Germinal center (tissue), 1 donor: ENCODE data around the gene STPG4.
"Not testable (repeated sequence)": the region's sequence is repeated elsewhere in the genome, so short reads cannot be mapped to it uniquely, and the experiment has no call there.

ENCODE experiments used
- DNase-seq: peaks from one replicate; pipeline ENCODE4 v3.0.0; 2012; ENCODE audit warnings: mixed read lengths, low spot score

STPG4 gene

GRCh38 chr2:47127862-47128543, 27.1 kb downstream of the STPG4 start:
- DNase-seq = no peak

GRCh38 chr2:47126783-47127182, 28.3 kb downstream of the STPG4 start:
- DNase-seq = no peak

DNA sequence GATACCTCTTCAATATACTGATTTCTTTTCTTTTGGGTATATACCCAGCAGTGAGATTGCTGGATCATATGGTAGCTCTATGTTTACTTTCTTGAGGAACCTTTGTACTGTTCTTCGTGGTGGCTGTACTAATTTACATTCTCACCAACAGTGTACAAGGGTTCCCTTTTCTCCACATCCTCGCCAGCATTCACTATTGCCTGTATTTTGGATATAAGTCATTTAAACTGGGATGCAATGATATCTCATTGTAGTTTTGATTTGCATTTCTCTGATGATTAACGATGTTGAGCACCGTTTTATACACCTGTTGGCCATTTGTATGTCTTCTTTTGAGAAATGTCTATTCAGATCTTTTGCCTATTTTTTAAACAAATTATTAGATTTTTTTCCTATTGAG, 30.4 kb downstream of the STPG4 start:
- DNase-seq = not testable (repeated sequence)

DNA sequence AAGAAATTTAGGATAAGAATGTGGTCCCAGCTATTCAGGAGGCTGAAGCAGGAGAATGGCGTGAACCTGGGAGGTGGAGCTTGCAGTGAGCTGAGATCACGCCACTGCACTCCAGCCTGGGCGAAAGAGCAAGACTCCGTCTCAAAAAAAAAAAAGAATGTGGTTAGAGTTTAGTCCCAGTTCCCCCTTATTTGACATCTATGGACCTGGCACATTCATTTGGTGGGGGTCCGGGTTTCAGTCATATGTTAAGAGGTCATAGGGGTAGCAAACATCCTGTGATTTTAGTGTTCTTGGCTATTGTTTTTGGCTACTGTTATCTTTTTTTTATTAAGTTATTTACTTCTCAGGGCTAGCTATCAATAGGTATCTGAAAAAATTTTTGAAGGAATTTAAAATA, 34.7 kb downstream of the STPG4 start:
- not testable (repeated sequence) for DNase-seq

DNA sequence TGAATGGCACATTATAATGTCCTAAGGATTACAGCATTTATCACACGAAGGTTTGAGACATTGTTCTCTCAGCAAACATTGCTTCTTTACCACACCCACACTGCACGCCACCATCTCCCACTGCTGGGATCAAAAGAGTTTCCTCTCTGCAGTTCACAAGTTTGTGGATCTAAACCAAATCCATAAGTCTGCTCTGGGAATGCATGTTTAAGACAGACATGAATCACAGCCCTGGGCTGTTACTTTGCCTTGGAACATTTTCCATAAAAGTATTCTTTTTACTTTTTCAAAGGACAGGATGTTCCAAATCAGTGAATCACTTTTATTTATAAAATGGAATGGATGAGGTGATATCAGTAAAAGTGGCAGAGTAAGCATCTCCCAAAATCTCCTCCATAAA, 36.1 kb downstream of the STPG4 start:
- DNase-seq = no peak

DNA sequence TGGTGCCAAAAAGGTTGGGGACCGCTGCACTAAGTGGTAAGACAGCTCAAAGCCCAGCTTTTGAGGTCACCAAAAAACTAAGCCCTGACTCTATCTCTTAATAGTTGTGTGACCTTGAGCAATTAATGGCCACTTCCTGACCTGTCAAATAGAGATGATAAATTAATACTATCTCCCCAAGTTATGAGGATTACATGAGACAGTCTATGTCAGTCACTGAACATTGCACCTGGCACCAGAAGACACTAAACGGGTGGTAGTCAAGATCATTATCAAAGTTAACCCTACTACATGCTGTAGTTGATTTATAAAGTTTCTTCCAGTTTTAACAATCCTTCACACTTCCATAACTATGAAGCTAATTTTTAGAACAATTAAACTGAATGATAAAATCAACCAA, 36.5 kb downstream of the STPG4 start:
- no peak for DNase-seq

DNA sequence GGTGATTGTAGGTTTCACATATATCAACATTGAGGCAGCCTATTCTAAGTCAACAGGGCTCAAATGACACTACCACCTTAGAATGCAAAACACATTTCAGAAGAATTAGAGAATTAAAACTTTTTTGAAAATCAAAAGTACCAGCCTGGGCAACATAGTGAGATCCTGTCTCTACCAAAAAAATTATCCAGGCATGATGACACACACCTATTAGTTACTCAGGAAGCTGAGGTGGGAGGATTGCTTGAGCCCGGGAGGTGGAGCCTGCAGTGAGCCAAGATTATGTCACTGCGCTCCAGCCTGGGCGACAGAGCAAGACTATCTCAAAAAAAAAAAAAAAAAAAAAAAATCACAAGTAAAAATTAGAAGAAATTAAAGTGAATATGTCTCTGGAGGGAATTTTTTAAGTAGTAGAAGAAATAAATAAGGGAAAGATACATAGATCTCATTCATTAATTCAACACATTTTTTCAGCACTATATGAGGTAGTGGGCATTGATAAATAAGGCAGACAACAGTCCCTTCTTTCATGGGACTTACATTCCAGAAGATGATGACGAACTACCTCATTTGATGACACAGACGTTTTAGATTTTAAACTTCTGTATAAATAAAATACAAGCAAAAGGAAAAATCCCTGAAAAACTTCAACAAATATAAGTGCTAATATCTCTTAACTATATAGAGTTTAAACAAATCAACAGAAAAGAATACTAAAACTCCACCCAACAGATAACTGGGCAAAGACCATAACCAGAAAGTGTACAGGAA, 42.3 kb downstream of the STPG4 start:
- no peak for DNase-seq

DNA sequence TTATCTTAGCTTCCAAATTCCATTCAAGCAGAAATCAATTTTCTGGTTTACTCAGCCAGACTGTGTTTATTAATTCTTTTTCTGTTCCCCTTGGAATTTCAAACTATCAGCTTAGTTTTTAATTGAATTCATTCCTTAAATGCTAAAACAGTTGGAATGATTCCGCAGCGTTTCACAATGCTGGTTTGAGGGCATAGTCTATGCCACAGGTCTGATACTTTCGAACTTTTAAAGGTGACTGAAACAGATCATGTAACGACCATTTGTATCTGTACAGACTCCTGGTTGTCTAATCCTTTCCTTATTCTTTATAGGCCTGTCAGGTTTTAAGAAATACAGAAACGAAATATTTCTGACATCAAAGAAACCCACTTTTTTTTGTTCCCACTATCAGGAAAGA, 45.4 kb downstream of the STPG4 start:
- no peak for DNase-seq

GRCh38 chr2:47109007-47109375, 46.1 kb downstream of the STPG4 start:
- DNase-seq = no peak

DNA sequence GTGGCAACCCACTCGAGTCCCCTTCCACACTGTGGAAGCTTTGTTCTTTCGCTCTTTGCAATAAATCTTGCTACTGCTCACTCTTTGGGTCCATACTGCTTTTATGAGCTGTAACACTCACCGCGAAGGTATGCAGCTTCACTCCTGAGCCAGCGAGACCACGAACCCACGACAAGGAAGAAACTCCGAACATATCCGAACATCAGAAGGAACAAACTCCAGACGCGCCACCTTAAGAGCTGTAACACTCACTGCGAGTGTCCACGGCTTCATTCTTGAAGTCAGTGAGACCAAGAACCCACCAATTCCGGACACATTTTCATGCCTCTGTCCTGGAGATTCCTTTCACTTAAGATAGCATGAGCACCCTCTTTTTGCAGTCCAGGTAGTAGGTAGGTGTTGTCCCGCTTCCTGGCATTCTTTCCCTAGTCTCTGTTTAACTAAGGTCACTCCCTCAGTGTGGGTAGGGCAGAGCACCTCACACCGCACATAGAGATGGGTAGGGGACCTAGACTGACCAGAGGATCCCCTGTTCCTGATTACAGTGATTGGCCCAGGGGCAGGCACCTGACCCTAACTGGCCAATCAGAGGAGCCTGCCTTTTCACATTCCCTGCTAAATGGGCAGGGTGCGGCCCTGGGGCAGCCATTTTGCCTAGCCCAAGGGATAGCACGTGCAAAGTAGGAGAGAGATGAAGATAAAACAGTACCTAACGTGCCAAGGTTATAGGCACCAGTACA, 46.7 kb downstream of the STPG4 start:
- DNase-seq = not testable (repeated sequence)

GRCh38 chr2:47107201-47107600, 47.9 kb downstream of the STPG4 start:
- not testable (repeated sequence) for DNase-seq

GRCh38 chr2:47106231-47106630, 48.9 kb downstream of the STPG4 start:
- DNase-seq = not testable (repeated sequence)

DNA sequence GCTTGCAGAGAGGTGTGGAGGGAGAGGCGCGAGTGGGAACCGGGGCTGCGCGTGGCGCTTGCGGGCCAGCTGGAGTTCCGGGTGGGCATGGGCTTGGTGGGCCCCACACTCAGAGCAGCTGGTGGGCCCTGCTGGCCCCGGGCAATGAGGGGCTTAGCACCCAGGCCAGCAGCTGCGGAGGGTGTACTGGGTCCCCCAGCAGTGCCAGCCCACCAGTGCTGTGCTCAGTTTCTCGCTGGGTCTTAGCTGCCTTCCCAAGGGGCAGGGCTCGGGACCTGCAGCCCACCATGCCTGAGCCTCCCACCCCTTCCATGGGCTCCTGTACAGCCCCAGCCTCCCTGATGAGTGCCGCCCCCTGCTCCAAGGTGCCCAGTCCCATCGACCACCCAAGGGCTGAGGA, 55.4 kb downstream of the STPG4 start:
- not testable (repeated sequence) for DNase-seq

DNA sequence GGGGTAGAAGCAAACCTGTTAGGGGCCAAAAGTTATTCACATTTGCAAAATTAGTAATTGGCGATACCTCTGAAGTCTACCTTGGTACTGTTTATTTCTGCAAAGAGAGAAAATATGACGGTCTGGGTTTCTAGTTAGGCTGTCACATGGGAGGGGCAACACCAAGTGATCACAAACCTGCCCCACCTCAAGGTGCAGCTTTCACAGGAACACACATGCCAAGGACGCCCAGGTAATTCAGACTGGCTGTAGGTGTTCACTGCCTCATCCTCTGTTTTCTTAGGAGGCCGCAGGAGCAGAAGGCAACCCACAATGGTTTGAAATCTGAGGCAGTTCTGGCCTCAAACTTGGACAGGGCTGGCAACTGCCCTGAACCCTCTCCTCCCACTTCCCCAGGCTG, 56.2 kb downstream of the STPG4 start:
- no peak for DNase-seq

DNA sequence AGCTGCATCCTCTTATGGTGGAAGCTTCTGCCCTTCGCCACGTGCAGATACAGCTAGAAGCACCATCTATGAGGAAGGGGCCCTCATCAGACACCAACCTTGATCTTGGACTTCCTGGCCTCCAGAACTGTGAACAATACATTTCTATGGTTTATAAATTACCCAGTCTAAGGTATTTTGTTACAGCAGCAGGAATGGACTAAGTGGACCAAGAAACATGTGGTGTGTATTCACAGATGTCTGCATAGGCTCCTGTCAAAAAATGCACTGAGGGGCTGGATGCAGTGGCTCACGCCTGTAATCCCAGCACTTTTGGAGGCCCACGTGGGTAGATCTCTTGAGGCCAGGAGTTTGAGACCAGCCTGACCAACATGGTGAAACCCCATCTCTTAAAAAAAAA, 57.5 kb downstream of the STPG4 start:
- DNase-seq = no peak

DNA sequence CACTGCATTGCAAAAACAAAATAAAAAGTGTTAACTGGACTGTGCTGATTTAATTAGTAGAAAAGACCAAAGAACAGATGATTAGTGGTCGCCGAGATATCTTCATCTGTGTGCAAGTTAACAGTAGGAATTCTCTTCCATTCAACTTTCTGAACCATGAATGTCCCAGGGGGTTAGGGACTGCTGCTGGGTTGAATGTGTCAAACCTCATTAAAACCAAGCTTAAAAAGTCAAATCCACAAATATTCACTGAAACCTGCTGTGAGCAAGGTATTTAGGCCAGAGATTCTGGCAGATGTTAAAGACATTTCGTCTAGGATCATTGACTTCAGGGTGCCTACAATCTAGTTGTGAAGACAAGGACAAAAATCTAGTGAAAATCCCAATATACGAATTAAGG, 58.7 kb downstream of the STPG4 start:
- no peak for DNase-seq

DNA sequence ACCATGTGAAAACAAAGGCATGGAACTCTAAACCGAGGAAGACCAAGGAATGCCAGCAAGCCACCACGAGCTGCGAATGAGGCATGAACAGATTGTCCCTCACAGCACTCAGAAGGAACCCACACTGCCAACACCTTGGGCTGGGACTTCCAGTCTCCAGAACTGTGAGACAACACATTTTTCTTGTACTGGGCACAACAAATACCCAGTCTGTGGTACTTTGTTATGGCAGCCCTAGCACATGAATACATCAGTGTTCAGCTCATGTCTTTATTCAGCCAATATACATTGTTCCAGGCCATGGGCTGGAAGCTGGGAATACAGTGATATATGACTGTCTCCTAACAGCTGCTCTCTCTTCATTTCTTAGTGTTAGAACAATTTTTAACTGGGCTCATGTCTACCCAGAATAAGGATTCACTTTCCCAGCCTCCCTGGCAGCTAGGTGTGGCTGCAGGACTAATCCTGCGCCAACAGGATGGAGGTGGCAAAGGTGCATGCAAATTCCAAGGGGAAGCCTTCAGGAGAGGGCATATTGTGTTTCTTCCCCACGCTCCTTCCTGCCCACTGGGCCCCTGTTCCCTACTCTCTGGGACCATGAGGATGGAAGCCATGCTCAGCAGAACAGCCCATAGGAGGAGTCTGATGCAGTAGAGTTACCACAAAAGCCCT, 59.6 kb downstream of the STPG4 start:
- no peak for DNase-seq

GRCh38 chr2:47094511-47095142, 60.5 kb downstream of the STPG4 start:
- DNase-seq = no peak

DNA sequence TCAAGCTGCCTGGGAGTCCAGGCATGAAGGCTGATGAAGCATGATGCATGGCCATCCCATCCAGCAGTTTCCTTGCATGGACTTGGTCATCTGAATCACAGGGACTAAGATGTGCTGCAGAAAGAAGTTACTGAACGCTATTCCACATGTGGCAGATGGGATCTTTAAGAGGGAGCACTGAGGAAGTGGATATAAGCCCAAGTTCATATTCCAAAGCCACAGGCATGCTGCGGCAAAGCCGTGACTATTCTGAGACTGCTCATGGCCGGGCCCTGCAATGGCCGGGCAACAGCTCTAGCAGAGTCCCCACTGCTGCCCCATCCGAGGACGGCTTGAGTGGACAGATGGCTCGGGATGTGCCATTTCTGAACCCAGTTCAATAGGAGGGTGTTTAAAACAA, 61.5 kb downstream of the STPG4 start:
- DNase-seq = no peak

DNA sequence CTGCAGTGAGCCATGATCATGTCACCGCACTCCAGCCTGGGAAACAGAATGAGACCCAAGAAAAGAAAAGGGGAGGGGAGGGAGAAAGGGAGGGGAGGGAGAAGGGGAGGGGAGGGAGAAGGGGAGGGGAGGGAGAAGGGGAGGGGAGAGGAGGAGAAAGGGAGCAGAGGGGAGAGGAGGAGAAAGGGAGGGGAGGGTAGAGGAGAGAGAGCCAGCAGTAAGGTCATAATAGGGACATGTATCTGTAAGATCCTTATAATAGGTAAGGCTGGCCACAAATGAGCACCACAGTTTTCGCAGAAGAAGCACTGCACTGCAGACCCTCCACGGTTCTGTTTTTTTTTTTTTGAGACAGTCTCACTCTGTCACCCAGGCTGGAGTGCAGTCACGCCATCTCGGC, 62.6 kb downstream of the STPG4 start:
- no peak for DNase-seq

- no peak for DNase-seq
These were observed 64.0 kb downstream of the STPG4 start for GRCh38 chr2:47091118-47091517.

- no peak for DNase-seq
These were observed 66.0 kb downstream of the STPG4 start for GRCh38 chr2:47089083-47089464.
